HepG2 (cell line): ENCODE measurements around the gene TREML4. TPM values are rescaled to one million over a fixed set of nuclear protein-coding genes. Genes with fewer than 3 reads are reported as not detected.

Experiments used
- ATAC-seq: fragments of 200-7000 bp; cut with Tn5 transposase; 3 replicates; pipeline ENCODE4 v1.9.1; 2020; ENCODE audit warnings: mild to moderate bottlenecking, moderate library complexity
- BruUV-seq: library from RNA; stranded (reverse); fragments of 400-500 nt; replicated peaks from 2 replicates; lab custom pipeline; 2021; lab: Mats Ljungman, UMichigan
- CTCF ChIA-PET: fragments of 300-600 bp; formaldehyde crosslinking; extraction: SDS; loops from one replicate; lab custom pipeline; 2021; ENCODE audit warnings: low total read pairs, inconsistent platforms, low intra/inter-chr PET ratio; lab: Yijun Ruan, JAX
- POLR2A ChIA-PET: fragments of 350-600 bp; sonication (Branson Sonifier 250); formaldehyde crosslinking; loops from one replicate; lab custom pipeline; 2020; ENCODE audit warnings: antibody characterized with exemption, inconsistent platforms; lab: Yijun Ruan, JAX
- DNase-seq: peaks from one replicate; pipeline ENCODE4 v3.0.0-alpha.2; 2015; ENCODE audit warnings: low spot score
- FAIRE-seq: peaks from 3 replicates; lab custom pipeline; 2011; peaks lifted over from hg19 to GRCh38; lab: Jason Lieb, UNC
- H2AFZ ChIP-seq: one replicate; pipeline ENCODE4 v1.6.1; 2011; ENCODE audit warnings: low read length, inconsistent platforms
- H3K27ac ChIP-seq: fragments of 300-600 bp; 3 replicates; pipeline ENCODE4 v1.8.0; 2011; ENCODE audit warnings: mixed run types, mild to moderate bottlenecking, mixed read lengths, low read length, inconsistent platforms; ENCODE audit not compliant: insufficient read depth; ENCODE audit errors: extremely low read length
- H3K27me3 ChIP-seq, 2 experiments: fragments of 200-600 bp in 1 of 2; 2 replicates in 1 of 2; 3 replicates in 1 of 2; pipeline versions ENCODE4 v1.6.0 to v1.8.0; 2011; ENCODE audit warnings: low read length in 2 of 2, mild to moderate bottlenecking in 2 of 2, moderate library complexity in 2 of 2, inconsistent platforms in 1 of 2; ENCODE audit not compliant: insufficient read depth in 2 of 2, control insufficient read depth in 1 of 2
- H3K36me3 ChIP-seq, 2 experiments: fragments of 200-600 bp in 1 of 2; replicated peaks in 1 of 2; 2 replicates in 1 of 2; 3 replicates in 1 of 2; pipeline versions ENCODE4 v1.5.1 to v1.8.0; 2011; ENCODE audit warnings: low read length in 2 of 2, inconsistent platforms in 1 of 2; ENCODE audit not compliant: insufficient read depth in 2 of 2, control insufficient read depth in 1 of 2
- H3K4me1 ChIP-seq: 2 replicates; pipeline ENCODE4 v1.5.1; 2012; ENCODE audit warnings: low read length, inconsistent platforms; ENCODE audit not compliant: insufficient read depth
- H3K4me2 ChIP-seq: 2 replicates; pipeline ENCODE4 v1.6.0; 2011; ENCODE audit warnings: low read depth, low read length, inconsistent platforms
- H3K4me3 ChIP-seq, 3 experiments: fragments of 200-600 bp in 1 of 3; sonication (generic), shearing (Covaris generic) in 1 of 3; replicated peaks in 1 of 3; 2 replicates each; pipeline ENCODE4 v1.5.1; 2011 to 2016; ENCODE audit warnings: low read length in 3 of 3, inconsistent platforms in 2 of 3, low read depth in 2 of 3, mild to moderate bottlenecking in 2 of 3, control low read depth in 1 of 3, mixed read lengths in 1 of 3; ENCODE audit not compliant: insufficient read depth in 1 of 3
- H3K79me2 ChIP-seq: one replicate; pipeline ENCODE4 v1.6.1; 2011; ENCODE audit warnings: low read length, inconsistent platforms; ENCODE audit not compliant: insufficient read depth
- H3K9ac ChIP-seq: 2 replicates; pipeline ENCODE4 v1.6.0; 2011; ENCODE audit warnings: mild to moderate bottlenecking, low read depth, low read length, inconsistent platforms; ENCODE audit not compliant: insufficient read depth
- H3K9me3 ChIP-seq: 2 replicates; pipeline ENCODE4 v1.5.1; 2012; ENCODE audit warnings: mild to moderate bottlenecking, low read length
- H4K20me1 ChIP-seq: 2 replicates; pipeline ENCODE4 v1.6.0; 2011; ENCODE audit warnings: inconsistent platforms, mild to moderate bottlenecking, low read length, moderate library complexity; ENCODE audit not compliant: insufficient read depth
- CTCF ChIP-seq: sonication (generic); formaldehyde crosslinking; IDR thresholded peaks from 2 replicates; pipeline ENCODE4 v1.5.0; 2020; ENCODE audit warnings: mild to moderate bottlenecking, missing genetic modification reagents, moderate library complexity
- ISL2 ChIP-seq: sonication (generic); formaldehyde crosslinking; IDR thresholded peaks from 2 replicates; pipeline ENCODE4 v1.5.0; 2020; ENCODE audit warnings: missing genetic modification reagents
- NR2F6 ChIP-seq, 2 experiments: IDR thresholded peaks; 2 replicates each; pipeline ENCODE4 v1.6.1; 2016; ENCODE audit warnings: antibody characterized with exemption in 1 of 2, mild to moderate bottlenecking in 1 of 2
- POGZ ChIP-seq: sonication (generic); formaldehyde crosslinking; IDR thresholded peaks from 2 replicates; pipeline ENCODE4 v1.4.0; 2020; ENCODE audit warnings: mild to moderate bottlenecking, missing genetic modification reagents
- RAD21 ChIP-seq: fragments of 450-650 bp; formaldehyde crosslinking; IDR thresholded peaks from 2 replicates; pipeline ENCODE4 v1.5.0; 2020; ENCODE audit warnings: mild to moderate bottlenecking
- SMC3 ChIP-seq: IDR thresholded peaks from 2 replicates; pipeline ENCODE4 v1.6.1; 2011; ENCODE audit warnings: low read length, improper control_type of control experiment
- STAG1 ChIP-seq: sonication (generic); formaldehyde crosslinking; IDR thresholded peaks from 2 replicates; pipeline ENCODE4 v1.4.0; 2020; ENCODE audit warnings: missing genetic modification reagents
- WGBS: methylation state at CpG from one replicate; pipeline ENCODE4 v1.1.6; 2017; ENCODE audit warnings: low lambda C conversion rate; 5-methylcytosine and 5-hydroxymethylcytosine counted together
- in situ Hi-C: cut with HindIII; loops from 2 replicates; pipeline ENCODE4 v1.10.0; 2017; ENCODE audit warnings: low pct_unique_long_range_greater_than_20kb; ENCODE audit not compliant: extremely low pct_ligation_motif_present
- intact Hi-C: fragments of 100-400 bp; cut with micrococcal nuclease; formaldehyde crosslinking; loops from one replicate; pipeline ENCODE4 v1.10.0; 2022; ENCODE audit not compliant: unreplicated experiment
- polyA plus RNA-seq, 8 experiments: library from polyadenylated mRNA; depleted of rRNA in 3 of 8; stranded (reverse) in 7 of 8; unstranded in 1 of 8; fragments of >200 nt; fragmentation: Illumina TruSeq in 4 of 8; extraction: Trizol in 4 of 8; gene quantifications; 2 replicates each; pipeline versions ENCODE4 v1.2.1 to v1.2.3, GENCODE V29; 2011 to 2016; ENCODE audit warnings: low read depth in 4 of 8, missing spikeins in 1 of 8, mixed read lengths in 1 of 8; ENCODE audit not compliant: insufficient read depth in 1 of 8
- total RNA-seq, 5 experiments: library from RNA; depleted of rRNA; stranded (reverse); fragments of >200 nt; fragmentation: Illumina TruSeq; extraction: Trizol; gene quantifications; 2 replicates each; pipeline ENCODE4 v1.2.3, GENCODE V29; 2016; ENCODE audit warnings: low read depth in 1 of 5

Gene TREML4
- total and polyA plus RNA-seq, 2 of the 13 experiments (the other 11 are each of a cell fraction or from before 2014, with no cell fraction given): not detected

DNA sequence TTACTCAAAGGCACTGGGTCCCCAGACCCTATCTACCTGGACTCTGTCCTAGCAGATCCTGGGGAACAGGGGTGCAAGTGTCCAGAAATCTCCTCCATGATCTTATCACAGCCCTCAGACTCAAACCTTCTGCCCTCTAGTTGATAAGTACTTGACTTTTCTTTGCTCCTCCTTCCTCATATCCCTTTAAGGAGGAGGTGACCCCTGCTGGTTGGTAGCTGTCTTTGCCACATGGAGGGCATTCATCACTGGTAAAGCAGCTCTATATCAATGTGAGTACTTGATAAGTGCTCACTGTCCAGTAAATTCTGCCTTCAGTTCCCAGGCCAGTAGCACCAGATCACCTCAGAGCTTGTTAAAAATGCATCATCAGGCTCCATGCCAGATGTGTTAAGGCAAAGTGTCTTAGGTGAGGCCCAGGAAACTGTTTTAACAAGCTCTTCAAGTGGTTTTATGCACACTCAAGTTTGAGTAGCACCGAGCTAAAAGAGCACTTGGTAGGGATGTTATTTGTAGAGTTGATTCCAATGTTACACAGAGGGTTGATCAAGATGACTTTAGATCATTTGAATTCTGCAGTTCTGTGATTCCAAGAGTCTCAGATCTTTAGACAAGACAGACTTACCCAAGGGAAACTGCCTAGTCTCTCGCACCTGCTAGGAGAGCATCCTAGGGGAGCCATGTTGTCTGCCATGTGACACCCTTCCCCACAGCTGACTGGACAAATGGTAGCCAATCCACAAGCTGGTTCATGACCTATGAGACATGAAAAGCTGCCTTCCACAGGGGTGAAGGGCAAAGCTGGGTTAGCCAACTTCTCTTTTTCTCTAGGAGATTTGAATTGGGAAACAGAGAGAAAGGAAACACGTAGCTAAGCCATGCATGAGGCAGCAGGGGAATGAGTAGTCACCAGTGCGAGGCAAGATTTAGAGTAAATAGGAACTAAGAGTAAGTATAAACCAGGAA, 45.8 kb upstream of the TREML4 start:
- CTCF ChIA-PET: interaction anchor here (2.8 kb wide), 1 partner anchor 90 kb away, joined by 19 read pairs; no protein-coding TSS in a partner anchor
- Histone ChIP-seq H3K36me3 (no peaks in the 10 kb centered on the region), H3K4me2 (no peak overlapping the region), H3K9ac (no peak overlapping the region), H2AFZ (no peak overlapping the region), H3K4me3 (no peak overlapping the region), H3K79me2 (no peaks in the 10 kb centered on the region), H3K4me1 (peaks cover 11% of the 10 kb centered on the region)
- peak; percentile 88 for FAIRE-seq
- peak; percentile 59 for DNase-seq
- ATAC-seq: peak; percentile 90
- no TSS peak for BruUV-seq
- peak; percentile 72 for TF ChIP-seq STAG1 (CRISPR knock-in tag)
- no peak for TF ChIP-seq ISL2 (CRISPR knock-in tag)
- peak; percentile 57 for TF ChIP-seq SMC3
- TF ChIP-seq RAD21: peak; percentile 39; the same call in 1 of the 2 replicates
- TF ChIP-seq CTCF (CRISPR knock-in tag): peak; percentile 70
- no peak for TF ChIP-seq NR2F6 (IDR thresholded peaks at IDR 0.05)
- no peak for TF ChIP-seq NR2F6 (CRISPR knock-in tag; IDR thresholded peaks at IDR 0.05)
- no peak for TF ChIP-seq POGZ (CRISPR knock-in tag)
- TF ChIP-seq, all 625 proteins: peak for 4
- H3K9me3 ChIP-seq: no peaks in the 10 kb centered on the region
- WGBS: 44% methylated on average over 4 of the region's 4 CpGs
- no peak overlapping the region for H3K27ac ChIP-seq
- H3K27me3 ChIP-seq: peaks cover 5 to 27% of the 10 kb centered on the region in 2 experiments; a peak in 4 of 5 replicates
- no peaks in the 10 kb centered on the region for H4K20me1 ChIP-seq
- intact Hi-C loops (loop anchor here (1.0 kb wide), 1 partner anchor 90 kb away; no protein-coding TSS in a partner anchor), in situ Hi-C loops (loop anchor here (5.0 kb wide), 1 partner anchor 90 kb away; no protein-coding TSS in a partner anchor)
- POLR2A ChIA-PET: interaction anchor here (0.8 kb wide), 1 partner anchor 110 kb away, joined by 3 read pairs; the partner anchor contains the start of genes NFYA and OARD1
